A204.1 (cell line): Measurements from ENCODE around the gene CDK12.
"Not testable (repeated sequence)": the region's sequence is repeated elsewhere in the genome, so short reads cannot be mapped to it uniquely, and the experiment has no call there.

Experiments
- FAIRE-seq: peaks from 2 replicates; lab custom pipeline; 2012; peaks lifted over from hg19 to GRCh38; lab: Jason Lieb, UNC

CDK12 gene

GRCh38 chr17:39507511-39507910, 46.2 kb downstream of the CDK12 start:
- no peak for FAIRE-seq

- FAIRE-seq: no peak
Observed at GRCh38 chr17:39508987-39509386, 47.7 kb downstream of the CDK12 start.

- no peak for FAIRE-seq
Observed at GRCh38 chr17:39513309-39513708, 52.0 kb downstream of the CDK12 start.

- no peak for FAIRE-seq
Observed at GRCh38 chr17:39513915-39514314, 52.6 kb downstream of the CDK12 start.

- FAIRE-seq: no peak
Observed at GRCh38 chr17:39517224-39517623, 55.9 kb downstream of the CDK12 start.

- FAIRE-seq: no peak
Observed at GRCh38 chr17:39525801-39526506, 64.7 kb downstream of the CDK12 start.

- no peak for FAIRE-seq
Observed at GRCh38 chr17:39527220-39527813, 66.0 kb downstream of the CDK12 start.

GRCh38 chr17:39529455-39529854, 68.2 kb downstream of the CDK12 start:
- no peak for FAIRE-seq

GRCh38 chr17:39530513-39530912, 69.2 kb downstream of the CDK12 start:
- no peak for FAIRE-seq

- no peak for FAIRE-seq
Observed at GRCh38 chr17:39531252-39531651, 70.0 kb downstream of the CDK12 start.

GRCh38 chr17:39533891-39534290, 72.6 kb downstream of the CDK12 start:
- FAIRE-seq: peak; percentile 46

- no peak for FAIRE-seq
Observed at GRCh38 chr17:39534768-39535405, 73.6 kb downstream of the CDK12 start.

- no peak for FAIRE-seq
Observed at GRCh38 chr17:39536468-39536867, 75.2 kb downstream of the CDK12 start.

- not testable (repeated sequence) for FAIRE-seq
Observed at GRCh38 chr17:39537364-39537763, 76.1 kb downstream of the CDK12 start.

GRCh38 chr17:39538866-39539265, 77.6 kb downstream of the CDK12 start:
- FAIRE-seq: no peak

GRCh38 chr17:39540611-39541010, 79.3 kb downstream of the CDK12 start:
- no peak for FAIRE-seq

GRCh38 chr17:39541652-39542051, 80.4 kb downstream of the CDK12 start:
- no peak for FAIRE-seq

- FAIRE-seq: no peak
Observed at GRCh38 chr17:39543176-39543575, 81.9 kb downstream of the CDK12 start.

GRCh38 chr17:39543664-39544063, 82.4 kb downstream of the CDK12 start:
- FAIRE-seq: no peak

- FAIRE-seq: not testable (repeated sequence)
Observed at GRCh38 chr17:39544361-39544760, 83.1 kb downstream of the CDK12 start.

GRCh38 chr17:39547713-39548478, 86.6 kb downstream of the CDK12 start:
- no peak for FAIRE-seq

GRCh38 chr17:39548494-39549225, 87.4 kb downstream of the CDK12 start:
- FAIRE-seq: no peak
